Left lung (tissue), 10 donors: ENCODE measurements around the gene TALDO1. TPM values are rescaled to one million over a fixed set of nuclear protein-coding genes. Genes with fewer than 3 reads are reported as not detected.

ENCODE experiments used
- ATAC-seq: fragments of 200-7000 bp; cut with Tn5 transposase; one replicate; pipeline ENCODE4 v1.9.1; 2020; ENCODE audit warnings: moderate library complexity
- DNase-seq, 4 donors: peaks; one replicate each; pipeline ENCODE4 v3.0.0-alpha.2; 2013 to 2020
- H3K27ac ChIP-seq, 2 donors: fragments of 200-600 bp; sonication (generic) in 1 of 2; one replicate each; pipeline versions ENCODE4 v1.5.0 to v1.8.0; 2020 to 2021
- H3K27me3 ChIP-seq, 2 donors: fragments of 200-600 bp; sonication (generic) in 1 of 2; one replicate each; pipeline versions ENCODE4 v1.5.0 to v1.8.0; 2020 to 2021
- H3K36me3 ChIP-seq, 2 donors: fragments of 200-600 bp; sonication (generic) in 1 of 2; one replicate each; pipeline versions ENCODE4 v1.5.0 to v1.8.0; 2020 to 2021
- H3K4me1 ChIP-seq, 2 donors: fragments of 200-600 bp; one replicate each; pipeline ENCODE4 v1.8.0; 2021
- H3K4me3 ChIP-seq, 2 donors: fragments of 200-600 bp; sonication (generic) in 1 of 2; one replicate each; pipeline versions ENCODE4 v1.5.0 to v1.8.0; 2020 to 2021; ENCODE audit warnings: mild to moderate bottlenecking in 1 of 2
- H3K9me3 ChIP-seq, 2 donors: fragments of 200-600 bp; sonication (generic) in 1 of 2; one replicate each; pipeline versions ENCODE4 v1.5.0 to v1.8.0; 2020 to 2021
- intact Hi-C, 2 donors: fragments of 100-400 bp; cut with DNase I; formaldehyde crosslinking; loops; one replicate each; pipeline versions ENCODE4 v1.11.2 to v1.14.2; 2022
- polyA plus RNA-seq, 6 donors: library from polyadenylated mRNA; unstranded; fragments of 120-200 nt; gene quantifications; one replicate each; pipeline ENCODE4 v1.2.1, GENCODE V29; 2013; ENCODE audit not compliant: insufficient read length in 6 of 6
- total RNA-seq, 2 donors: library from RNA; stranded (reverse); fragmentation: NEBNext Ultra II Directional; extraction: Animal tissue kit (Norgen Biotek cat#: 25700); gene quantifications; one replicate each; pipeline ENCODE4 v1.2.1, GENCODE V29; 2021
- TF ChIP-seq, protein P1 (sequence below), 2 donors: fragments of 200-600 bp; sonication (generic) in 1 of 2; IDR thresholded peaks; one replicate each; pipeline versions ENCODE4 v1.5.0 to v1.8.0; 2021; ENCODE audit warnings: antibody characterized with exemption in 2 of 2
- donor health status: DM: no; HTN: yes; CAD: no.
- donor health status: DM: no; HTN: no; CAD: no.

Gene TALDO1
- total and polyA plus RNA-seq, 8 donors, result 100 to 322 (median 119) TPM

DNA sequence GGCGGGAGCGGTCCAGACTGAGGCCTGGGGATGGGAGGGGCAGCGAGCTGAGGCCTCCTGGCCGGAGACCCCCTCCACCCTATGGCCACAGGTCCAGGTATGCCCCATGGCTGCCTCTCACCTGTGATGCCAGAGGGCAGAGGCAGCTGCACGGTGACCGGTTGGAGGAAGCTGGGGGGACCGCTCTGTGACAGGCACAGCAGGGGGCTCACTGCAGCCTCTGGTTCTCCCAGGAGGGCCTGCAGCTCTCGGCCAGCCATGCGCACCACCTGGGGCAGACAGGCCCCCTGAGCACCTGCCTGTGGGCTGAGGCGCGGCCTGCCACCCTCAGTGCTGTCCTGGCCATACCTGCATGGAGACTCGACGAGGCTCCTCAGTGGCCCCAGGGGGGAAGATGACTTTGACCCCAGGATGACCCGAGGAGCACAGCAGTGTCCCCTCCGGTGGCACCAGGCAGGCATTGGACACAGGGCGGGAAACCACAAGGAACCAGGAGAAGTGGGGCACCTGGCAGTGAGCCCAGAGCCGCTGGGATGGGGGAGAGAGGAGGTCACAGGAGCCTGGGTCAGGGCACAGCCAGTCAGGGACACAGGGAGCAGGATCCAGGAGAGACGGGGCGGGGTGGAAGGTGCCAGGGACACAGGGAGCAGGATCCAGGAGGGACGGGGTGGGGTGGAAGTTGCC is 54.0 kb downstream of the TALDO1 start:
- no peaks in the 10 kb centered on the region for H3K9me3 ChIP-seq
- H3K27ac ChIP-seq, result no peak overlapping the region
- H3K4me3 ChIP-seq, result no peak overlapping the region
- peaks cover 24 to 48% of the 10 kb centered on the region in 2 donors for H3K4me1 ChIP-seq
- H3K36me3 ChIP-seq, result peaks cover 0 to 31% of the 10 kb centered on the region in 2 donors
- DNase-seq (no peak), ATAC-seq (no peak)
- TF ChIP-seq, protein P1, sequence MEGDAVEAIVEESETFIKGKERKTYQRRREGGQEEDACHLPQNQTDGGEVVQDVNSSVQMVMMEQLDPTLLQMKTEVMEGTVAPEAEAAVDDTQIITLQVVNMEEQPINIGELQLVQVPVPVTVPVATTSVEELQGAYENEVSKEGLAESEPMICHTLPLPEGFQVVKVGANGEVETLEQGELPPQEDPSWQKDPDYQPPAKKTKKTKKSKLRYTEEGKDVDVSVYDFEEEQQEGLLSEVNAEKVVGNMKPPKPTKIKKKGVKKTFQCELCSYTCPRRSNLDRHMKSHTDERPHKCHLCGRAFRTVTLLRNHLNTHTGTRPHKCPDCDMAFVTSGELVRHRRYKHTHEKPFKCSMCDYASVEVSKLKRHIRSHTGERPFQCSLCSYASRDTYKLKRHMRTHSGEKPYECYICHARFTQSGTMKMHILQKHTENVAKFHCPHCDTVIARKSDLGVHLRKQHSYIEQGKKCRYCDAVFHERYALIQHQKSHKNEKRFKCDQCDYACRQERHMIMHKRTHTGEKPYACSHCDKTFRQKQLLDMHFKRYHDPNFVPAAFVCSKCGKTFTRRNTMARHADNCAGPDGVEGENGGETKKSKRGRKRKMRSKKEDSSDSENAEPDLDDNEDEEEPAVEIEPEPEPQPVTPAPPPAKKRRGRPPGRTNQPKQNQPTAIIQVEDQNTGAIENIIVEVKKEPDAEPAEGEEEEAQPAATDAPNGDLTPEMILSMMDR (IDR thresholded peaks at IDR 0.05), result no peak
- intact Hi-C loops, result no loop called here
- no peaks in the 10 kb centered on the region for H3K27me3 ChIP-seq

DNA sequence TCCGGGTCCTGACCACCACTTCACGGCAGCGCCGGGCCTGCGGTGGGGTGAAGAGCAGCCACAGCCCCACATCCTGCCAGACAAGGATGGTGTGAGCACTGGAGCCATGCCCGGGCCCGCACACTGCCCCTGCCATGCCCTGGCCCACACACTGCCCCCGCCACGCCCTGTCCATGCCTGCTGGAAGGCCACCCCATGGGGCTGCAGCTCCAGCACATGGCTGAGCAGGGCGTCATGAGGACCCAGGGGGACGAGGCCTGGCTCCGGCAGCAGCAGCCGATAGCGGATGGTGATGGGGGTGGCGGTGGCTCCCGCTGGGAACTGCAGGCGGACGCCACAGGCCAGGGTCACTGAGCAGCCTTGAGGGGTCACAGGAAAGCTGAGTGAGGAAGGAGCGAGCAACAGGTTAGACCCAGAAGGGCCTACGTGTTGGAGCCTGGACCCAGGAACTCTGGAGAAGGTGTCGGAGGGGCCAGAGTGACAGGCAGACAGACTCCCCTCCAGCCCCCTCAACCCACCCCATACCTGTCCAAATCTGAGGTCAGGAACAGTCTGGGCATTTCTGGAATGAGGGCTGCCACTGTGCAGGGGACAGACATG is 54.9 kb downstream of the TALDO1 start:
- Histone ChIP-seq H3K27me3 (no peaks in the 10 kb centered on the region), H3K9me3 (no peaks in the 10 kb centered on the region), H3K4me1 (peaks cover 15 to 42% of the 10 kb centered on the region in 2 donors), H3K27ac (no peak overlapping the region), H3K4me3 (no peak overlapping the region), H3K36me3 (peaks cover 0 to 31% of the 10 kb centered on the region in 2 donors)
- TF ChIP-seq, protein P1 (IDR thresholded peaks at IDR 0.05), result no peak
- DNase-seq, result no peak
- intact Hi-C loops, result no loop called here
- no peak for ATAC-seq

DNA sequence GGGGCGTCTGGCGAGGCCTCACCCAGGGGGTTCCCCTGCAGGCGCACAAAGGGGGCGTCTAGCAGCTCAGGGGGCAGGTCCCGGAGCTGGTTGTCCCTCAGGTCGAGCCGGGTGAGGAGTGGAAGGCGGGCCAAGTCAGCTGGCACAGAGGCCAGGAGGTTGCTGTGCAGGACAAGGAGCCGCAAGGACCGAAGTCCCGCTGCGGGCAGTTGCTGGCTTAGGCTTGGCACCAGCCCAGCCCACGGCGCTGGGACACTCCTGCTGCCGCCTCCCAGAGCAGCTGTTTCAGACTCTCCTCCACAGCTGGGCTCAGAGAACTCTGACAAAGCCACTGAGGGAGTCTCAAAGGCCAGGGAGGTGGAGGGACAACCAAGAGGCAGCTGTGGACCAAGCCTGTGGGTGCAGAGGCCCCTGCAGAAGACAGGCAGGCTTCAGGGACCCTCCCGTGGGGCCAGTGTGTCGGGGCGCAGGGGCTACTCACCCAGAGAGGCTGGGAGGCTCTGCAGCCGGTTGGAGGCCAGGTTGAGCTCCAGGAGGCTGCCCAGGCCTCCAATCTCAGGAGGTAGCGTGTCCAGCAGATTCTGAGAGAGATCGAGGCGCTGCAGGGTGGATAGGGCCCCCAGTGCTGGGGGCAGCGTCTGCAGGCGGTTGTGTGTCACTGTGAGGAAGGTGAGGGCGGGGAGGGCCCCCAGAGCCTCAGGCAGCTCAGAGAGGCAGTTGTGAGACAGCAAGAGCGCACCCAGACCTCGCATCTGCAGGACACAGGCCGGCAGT is 55.6 kb downstream of the TALDO1 start:
- intact Hi-C loops, result no loop called here
- no peak for ATAC-seq
- Histone ChIP-seq H3K9me3 (no peaks in the 10 kb centered on the region), H3K36me3 (peaks cover 0 to 31% of the 10 kb centered on the region in 2 donors), H3K27ac (no peak overlapping the region), H3K4me3 (no peak overlapping the region), H3K27me3 (no peaks in the 10 kb centered on the region), H3K4me1 (peaks cover 14 to 41% of the 10 kb centered on the region in 2 donors)
- DNase-seq, result no peak
- TF ChIP-seq, protein P1 (IDR thresholded peaks at IDR 0.05), result no peak

DNA sequence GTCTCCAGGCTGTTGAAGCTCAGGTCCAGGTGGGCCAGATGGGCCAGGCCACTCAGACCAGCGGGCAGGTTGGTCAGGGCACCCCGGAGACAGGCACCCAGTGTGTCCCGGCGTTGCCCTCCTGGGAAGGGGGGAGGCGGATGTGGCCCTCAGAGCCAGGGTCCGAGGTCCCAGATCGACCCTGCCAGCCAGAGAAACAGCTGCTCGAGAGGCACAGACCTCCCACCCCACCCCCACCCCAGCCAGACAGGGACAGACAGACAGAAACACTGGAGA is 56.1 kb downstream of the TALDO1 start:
- H3K4me1 ChIP-seq, result peaks cover 16 to 44% of the 10 kb centered on the region in 2 donors
- intact Hi-C loops, result no loop called here
- H3K9me3 ChIP-seq, result no peaks in the 10 kb centered on the region
- peaks cover 0 to 31% of the 10 kb centered on the region in 2 donors for H3K36me3 ChIP-seq
- TF ChIP-seq, protein P1 (IDR thresholded peaks at IDR 0.05), result no peak
- no peak for DNase-seq
- H3K27ac ChIP-seq, result no peak overlapping the region
- no peak for ATAC-seq
- no peak overlapping the region for H3K4me3 ChIP-seq
- no peaks in the 10 kb centered on the region for H3K27me3 ChIP-seq
